Coronary artery (tissue), 2 donors: ENCODE measurements around the gene ROR1.

Experiments used
- DNase-seq: peaks from one replicate; pipeline ENCODE4 v3.0.0-alpha.2; 2017; ENCODE audit warnings: low spot score
- H3K27ac ChIP-seq, 2 donors: fragments of 200-600 bp; sonication (generic); one replicate each; pipeline ENCODE4 v1.5.1; 2016 to 2019
- H3K4me3 ChIP-seq: fragments of 200-600 bp; sonication (generic); 2 replicates; pipeline ENCODE4 v1.5.1; 2016; ENCODE audit warnings: mild to moderate bottlenecking, moderate library complexity
- TF ChIP-seq, protein P1 (sequence below): fragments of 200-600 bp; sonication (generic); IDR thresholded peaks from one replicate; pipeline ENCODE4 v1.5.1; 2019; ENCODE audit warnings: antibody characterized with exemption

The ROR1 gene

DNA sequence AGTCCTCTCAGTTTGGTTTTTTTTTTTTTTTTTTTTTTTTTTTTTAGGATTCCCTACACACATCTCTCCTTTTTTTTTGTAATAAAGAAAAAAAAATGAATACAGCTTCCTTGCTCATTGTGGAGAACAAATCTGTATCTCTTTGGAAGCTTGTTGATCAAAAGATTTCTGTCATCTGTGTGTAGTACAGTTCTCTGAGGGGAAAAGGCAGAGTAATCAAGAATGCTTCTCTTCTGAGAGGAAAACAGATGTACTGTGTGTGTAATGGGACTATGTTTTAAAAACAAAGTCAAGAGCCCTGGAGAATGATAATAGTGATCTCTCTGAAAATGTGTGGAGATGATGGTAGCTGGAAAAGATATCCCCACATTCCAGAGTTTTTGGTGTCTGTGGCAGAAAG is 16.5 kb upstream of the ROR1 start:
- Histone ChIP-seq H3K4me3 (no peak overlapping the region), H3K27ac (no peak overlapping the region)
- TF ChIP-seq, protein P1, sequence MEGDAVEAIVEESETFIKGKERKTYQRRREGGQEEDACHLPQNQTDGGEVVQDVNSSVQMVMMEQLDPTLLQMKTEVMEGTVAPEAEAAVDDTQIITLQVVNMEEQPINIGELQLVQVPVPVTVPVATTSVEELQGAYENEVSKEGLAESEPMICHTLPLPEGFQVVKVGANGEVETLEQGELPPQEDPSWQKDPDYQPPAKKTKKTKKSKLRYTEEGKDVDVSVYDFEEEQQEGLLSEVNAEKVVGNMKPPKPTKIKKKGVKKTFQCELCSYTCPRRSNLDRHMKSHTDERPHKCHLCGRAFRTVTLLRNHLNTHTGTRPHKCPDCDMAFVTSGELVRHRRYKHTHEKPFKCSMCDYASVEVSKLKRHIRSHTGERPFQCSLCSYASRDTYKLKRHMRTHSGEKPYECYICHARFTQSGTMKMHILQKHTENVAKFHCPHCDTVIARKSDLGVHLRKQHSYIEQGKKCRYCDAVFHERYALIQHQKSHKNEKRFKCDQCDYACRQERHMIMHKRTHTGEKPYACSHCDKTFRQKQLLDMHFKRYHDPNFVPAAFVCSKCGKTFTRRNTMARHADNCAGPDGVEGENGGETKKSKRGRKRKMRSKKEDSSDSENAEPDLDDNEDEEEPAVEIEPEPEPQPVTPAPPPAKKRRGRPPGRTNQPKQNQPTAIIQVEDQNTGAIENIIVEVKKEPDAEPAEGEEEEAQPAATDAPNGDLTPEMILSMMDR = no peak
- no peak for DNase-seq

DNA sequence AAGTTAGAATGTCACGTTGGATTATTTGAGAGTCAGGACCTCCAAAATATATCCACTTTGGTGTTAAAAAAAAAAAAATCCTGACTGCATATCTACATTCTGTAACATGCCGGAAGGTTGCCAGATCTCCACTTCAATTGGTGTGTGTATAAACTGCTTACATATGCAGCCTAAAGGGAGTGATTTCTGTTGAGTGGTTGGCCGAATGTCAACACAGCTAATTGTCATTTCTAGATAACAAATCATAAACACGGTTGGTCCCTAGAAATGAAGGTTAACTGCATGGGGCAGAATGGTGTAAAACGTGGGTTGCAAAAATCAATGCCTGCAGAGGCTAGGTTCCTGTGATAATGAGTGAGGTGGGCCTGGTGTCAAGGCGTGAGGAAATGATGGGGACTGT is 15.0 kb upstream of the ROR1 start:
- no peak overlapping the region for H3K27ac ChIP-seq
- TF ChIP-seq, protein P1 = no peak
- no peak for DNase-seq
- H3K4me3 ChIP-seq = no peak overlapping the region

DNA sequence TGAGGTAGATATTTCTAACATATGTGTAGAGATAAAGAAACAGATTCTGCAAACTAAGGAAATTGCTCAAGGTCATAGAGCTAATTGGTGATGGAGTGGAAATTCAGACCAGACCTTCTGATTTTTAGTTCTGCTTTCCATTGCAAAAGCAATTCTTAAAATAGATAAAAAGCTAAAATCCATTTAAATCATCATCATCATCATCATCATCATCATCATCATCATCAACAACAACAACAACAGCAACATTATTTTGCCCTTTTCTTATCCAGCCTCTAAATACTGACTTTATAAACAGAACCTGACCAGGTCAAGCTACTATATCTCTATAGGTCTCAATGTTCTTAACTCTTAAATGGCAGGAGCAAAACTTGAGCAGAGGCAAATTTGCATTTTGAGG is 14.0 kb upstream of the ROR1 start:
- no peak overlapping the region for H3K4me3 ChIP-seq
- no peak for DNase-seq
- TF ChIP-seq, protein P1 = no peak
- H3K27ac ChIP-seq = no peak overlapping the region

DNA sequence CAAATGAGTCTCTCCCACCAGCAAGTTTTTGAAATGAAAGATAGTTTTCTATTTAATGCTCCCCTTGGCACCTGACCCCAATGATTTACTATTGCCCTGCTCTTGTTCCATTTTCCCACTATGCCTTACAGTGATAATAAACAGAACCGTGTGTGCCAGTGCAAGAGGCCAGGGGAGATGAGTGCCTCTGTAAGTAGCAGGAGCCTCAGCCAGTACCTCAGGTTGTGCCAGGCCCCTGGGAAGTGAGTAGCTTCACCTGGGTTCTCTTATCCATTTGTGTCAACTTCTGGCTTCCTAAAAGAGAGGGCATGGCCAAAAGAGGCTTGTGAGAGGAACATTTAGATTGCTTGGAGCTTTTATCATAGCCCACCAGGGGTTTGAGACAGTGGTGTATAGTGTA is 3.4 kb upstream of the ROR1 start:
- Histone ChIP-seq H3K4me3 (no peak overlapping the region), H3K27ac (no peak overlapping the region)
- TF ChIP-seq, protein P1 = no peak
- DNase-seq = no peak

DNA sequence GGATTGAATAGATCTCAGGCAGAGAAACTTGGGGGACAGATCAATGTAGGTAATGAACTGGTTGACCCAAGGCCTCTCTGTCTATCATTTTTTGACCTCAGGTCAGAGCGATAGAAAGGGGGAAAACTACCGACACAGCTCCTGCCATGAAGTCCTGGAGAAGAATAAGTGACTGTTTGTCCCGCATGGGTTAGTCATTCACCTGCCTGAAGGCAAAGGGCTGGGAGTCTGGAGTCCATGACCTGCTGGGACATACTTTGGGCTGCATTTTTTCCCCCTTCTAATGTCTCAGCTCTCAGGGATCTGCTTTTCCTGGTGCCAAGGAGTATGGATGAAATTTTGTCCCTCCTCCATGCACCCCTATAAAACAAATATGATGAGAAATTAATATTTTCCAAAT is 1.6 kb upstream of the ROR1 start:
- H3K4me3 ChIP-seq = no peak overlapping the region
- DNase-seq = no peak
- no peak overlapping the region for H3K27ac ChIP-seq
- TF ChIP-seq, protein P1 = no peak

DNA sequence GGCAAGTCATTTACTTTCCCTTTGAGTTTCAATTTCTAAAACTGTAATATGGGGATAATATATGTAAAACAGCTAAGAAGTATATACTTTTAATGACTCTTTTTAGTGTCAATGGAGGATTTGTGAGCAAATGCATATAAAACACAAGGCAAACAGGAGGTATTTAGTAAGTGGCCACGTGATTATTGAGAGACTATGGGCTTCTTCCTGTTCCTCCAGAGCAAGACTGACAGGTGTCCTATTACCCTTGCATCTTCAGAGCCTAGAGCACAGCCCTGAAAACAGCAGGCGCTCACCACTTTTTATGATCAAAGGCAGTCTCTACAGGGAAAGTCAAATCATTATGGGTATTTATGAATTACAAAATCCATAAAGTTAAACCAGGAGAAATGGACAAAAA is 941 bp upstream of the ROR1 start:
- no peak for DNase-seq
- H3K4me3 ChIP-seq = no peak overlapping the region
- no peak overlapping the region for H3K27ac ChIP-seq
- TF ChIP-seq, protein P1 = no peak

DNA sequence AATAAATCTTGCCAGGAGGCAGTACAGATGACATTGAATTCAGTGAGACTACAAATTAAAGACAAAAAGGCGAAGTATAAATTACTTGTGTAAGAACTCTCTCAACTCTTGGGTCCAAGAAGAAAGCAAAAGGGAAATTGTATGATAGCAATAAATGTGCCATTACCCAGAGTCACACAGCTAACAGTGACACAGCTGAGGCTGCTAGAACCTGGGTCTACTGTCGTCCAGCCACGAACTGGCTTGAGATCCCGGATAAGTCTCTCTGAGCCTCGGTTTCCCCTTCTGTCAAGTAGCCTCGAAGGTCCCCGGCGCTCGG is 362 bp upstream of the ROR1 start:
- no peak for DNase-seq
- Histone ChIP-seq H3K27ac (peak overlapping the region; percentile 87 to 93), H3K4me3 (peak overlapping the region; percentile 80)
- TF ChIP-seq, protein P1 = no peak
